Body of pancreas (tissue), 4 donors: ENCODE data around the gene ZFP36L2.

Experiments
- POLR2A ChIP-seq, 3 donors: fragments of 450-650 bp; IDR thresholded peaks; one replicate each; pipeline ENCODE4 v1.6.1; 2016; ENCODE audit warnings: antibody characterized with exemption in 3 of 3, mild to moderate bottlenecking in 2 of 3
- TF ChIP-seq, protein P1 (sequence below), 7 experiments: fragments of 450-650 bp in 4 of 7; fragments of 200-600 bp in 3 of 7; sonication (generic) in 3 of 7; IDR thresholded peaks; one replicate each; pipeline ENCODE4 v1.5.1; 2016 to 2019; ENCODE audit warnings: antibody characterized with exemption in 7 of 7

DNA sequence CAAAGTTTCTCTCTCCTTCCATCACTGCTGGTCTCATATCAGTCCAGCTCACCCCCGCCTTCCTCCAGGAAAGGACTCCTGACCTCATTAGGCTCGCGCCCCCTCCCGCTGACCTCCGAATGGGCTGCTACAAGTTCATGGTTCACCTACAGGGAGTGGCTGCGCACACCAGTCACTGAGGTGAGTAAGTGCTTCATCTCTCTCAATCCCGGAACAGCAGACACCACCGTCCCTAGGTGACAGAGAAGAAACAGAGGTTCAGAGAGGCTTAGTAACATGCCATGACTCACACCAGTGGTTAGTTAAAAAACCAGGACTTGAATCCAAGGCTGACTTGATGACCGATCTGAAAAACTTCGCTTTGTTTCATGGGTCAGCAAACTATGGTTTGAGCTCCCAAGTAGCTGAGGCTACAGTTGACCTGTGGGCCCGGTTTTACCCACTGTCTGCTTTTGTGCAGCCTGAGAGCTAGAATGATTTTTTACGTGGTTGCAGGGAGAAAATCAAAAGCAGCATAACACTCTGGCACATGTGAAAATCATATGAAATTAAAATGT, 42.0 kb downstream of the ZFP36L2 start:
- TF ChIP-seq, protein P1, sequence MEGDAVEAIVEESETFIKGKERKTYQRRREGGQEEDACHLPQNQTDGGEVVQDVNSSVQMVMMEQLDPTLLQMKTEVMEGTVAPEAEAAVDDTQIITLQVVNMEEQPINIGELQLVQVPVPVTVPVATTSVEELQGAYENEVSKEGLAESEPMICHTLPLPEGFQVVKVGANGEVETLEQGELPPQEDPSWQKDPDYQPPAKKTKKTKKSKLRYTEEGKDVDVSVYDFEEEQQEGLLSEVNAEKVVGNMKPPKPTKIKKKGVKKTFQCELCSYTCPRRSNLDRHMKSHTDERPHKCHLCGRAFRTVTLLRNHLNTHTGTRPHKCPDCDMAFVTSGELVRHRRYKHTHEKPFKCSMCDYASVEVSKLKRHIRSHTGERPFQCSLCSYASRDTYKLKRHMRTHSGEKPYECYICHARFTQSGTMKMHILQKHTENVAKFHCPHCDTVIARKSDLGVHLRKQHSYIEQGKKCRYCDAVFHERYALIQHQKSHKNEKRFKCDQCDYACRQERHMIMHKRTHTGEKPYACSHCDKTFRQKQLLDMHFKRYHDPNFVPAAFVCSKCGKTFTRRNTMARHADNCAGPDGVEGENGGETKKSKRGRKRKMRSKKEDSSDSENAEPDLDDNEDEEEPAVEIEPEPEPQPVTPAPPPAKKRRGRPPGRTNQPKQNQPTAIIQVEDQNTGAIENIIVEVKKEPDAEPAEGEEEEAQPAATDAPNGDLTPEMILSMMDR (IDR thresholded peaks at IDR 0.05) = no peak
- TF ChIP-seq POLR2A (IDR thresholded peaks at IDR 0.05) = no peak
